ENCODE measurements around the gene MPZL3.

Gene MPZL3, protein sequence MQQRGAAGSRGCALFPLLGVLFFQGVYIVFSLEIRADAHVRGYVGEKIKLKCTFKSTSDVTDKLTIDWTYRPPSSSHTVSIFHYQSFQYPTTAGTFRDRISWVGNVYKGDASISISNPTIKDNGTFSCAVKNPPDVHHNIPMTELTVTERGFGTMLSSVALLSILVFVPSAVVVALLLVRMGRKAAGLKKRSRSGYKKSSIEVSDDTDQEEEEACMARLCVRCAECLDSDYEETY

DNA sequence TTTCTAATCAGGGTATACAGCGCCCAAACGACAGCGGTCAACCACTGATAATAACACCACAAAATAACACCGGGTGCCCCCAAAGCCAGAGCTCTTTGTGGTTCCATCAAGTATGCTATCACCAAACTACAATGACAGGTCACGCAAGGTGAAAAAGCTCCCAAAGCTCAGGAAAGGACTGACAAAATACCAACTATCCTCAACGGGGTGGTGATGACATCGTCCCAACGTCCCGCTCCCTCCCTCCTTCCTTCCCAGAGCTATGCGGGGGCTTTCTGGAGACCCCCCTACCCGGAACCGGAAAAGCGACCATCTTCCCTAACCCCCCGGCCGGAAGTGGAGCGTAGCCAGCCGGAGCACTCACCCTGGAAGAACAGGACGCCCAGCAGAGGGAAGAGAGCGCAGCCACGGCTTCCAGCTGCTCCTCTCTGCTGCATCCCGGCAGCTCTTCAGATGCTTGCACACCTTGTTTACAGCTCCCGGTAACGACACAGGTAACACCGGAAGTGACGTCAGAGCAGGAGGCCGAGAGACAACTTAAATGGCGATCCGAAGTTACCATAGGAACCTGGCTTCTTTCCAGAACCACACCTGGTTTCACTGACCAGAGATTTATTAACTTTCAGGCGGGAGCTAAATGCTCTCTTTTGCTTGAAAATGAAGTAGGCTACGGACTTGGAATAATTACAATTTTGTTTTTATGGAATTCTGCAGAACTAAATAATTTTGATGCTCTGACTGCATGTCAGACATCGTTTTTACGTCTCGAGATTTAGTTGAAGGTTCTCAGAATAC, at the start of gene MPZL3:
Gene MPZL3 (minus strand): TSS at position 508 of the 795 bp plus-strand sequence. CDS start 71 bp downstream, at position 437.
- DNase-seq: peak; percentile 91

- DNase-seq: no peak
Observed at GRCh38 chr11:118301600-118302195, 49.5 kb upstream of the MPZL3 start.

GRCh38 chr11:118295815-118296454, 43.8 kb upstream of the MPZL3 start:
- peak; percentile 79 for DNase-seq

DNA sequence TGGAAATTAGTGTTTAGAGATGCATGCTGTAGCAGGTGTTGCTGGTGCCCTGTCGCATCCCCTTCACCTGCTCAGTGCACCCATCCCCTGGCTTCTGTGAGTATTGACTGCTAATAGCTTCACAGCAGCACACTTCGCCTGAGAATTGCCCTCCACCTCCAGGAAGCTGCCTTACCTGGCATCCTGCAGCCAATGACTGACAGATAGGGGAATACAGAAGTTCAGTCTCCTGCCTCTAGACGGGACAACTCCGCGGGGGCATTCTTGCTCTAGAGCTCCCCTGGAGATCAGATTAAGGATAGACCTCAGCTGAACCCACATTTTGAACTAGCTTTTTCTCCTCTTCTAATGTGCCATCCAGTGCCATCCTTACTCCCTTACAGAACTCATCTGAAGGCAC, 43.0 kb upstream of the MPZL3 start:
- no peak for DNase-seq

- no peak for DNase-seq
Observed at GRCh38 chr11:118294053-118294452, 41.9 kb upstream of the MPZL3 start.

DNA sequence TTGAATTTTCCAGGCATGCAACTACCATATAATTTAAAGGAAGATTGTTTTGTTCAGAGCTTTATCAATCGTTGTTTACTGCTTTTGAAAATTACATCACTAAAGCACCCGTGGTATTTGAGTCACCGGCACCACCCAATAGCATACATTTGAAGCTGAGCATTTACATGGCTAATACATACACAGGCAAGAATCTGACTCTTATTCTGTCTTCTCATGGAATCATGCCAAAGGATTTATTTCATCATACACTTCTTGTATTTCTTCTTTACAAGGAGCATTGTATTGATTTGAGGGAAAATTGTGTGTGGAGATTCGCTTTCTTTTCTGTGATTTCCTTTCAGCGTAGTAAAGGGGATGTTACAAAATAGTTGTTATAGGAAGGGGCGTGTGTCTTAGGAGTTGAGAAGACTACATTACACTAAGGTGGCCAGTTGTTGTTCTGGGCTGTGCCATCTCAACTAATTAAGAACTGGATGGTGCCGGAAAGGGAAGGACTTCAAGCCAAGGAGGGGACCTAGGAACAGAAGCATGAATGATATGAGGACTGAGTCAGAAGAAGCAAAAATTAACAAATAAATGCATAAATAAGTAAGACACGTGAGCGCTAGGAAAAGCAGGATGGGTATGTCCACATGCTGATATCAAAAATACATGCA, 39.4 kb upstream of the MPZL3 start:
- DNase-seq: no peak

- DNase-seq: peak; percentile 65
Observed at GRCh38 chr11:118290923-118291322, 38.8 kb upstream of the MPZL3 start.

- DNase-seq: no peak
Observed at GRCh38 chr11:118289401-118289800, 37.2 kb upstream of the MPZL3 start.

DNA sequence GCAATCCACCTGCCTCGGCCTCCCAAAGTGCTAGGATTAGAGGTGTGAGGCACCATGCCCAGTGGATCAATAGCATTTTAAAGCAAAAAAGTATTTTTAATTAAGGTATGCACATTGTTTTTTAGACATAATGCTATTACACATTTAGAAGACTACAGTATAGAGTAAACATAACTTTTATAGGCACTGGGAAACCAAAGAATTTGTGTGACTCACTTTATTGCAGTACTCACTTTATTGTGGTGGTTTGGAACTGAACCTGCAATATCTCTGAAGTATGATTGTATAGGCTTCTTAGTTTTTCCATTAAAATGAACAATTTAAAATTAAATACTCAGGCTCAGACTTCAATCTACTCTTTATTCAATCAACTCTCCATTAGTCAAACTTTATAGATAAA, 34.8 kb upstream of the MPZL3 start:
- DNase-seq: no peak

GRCh38 chr11:118286545-118286944, 34.4 kb upstream of the MPZL3 start:
- DNase-seq: no peak

- no peak for DNase-seq
Observed at GRCh38 chr11:118283756-118284350, 31.7 kb upstream of the MPZL3 start.

DNA sequence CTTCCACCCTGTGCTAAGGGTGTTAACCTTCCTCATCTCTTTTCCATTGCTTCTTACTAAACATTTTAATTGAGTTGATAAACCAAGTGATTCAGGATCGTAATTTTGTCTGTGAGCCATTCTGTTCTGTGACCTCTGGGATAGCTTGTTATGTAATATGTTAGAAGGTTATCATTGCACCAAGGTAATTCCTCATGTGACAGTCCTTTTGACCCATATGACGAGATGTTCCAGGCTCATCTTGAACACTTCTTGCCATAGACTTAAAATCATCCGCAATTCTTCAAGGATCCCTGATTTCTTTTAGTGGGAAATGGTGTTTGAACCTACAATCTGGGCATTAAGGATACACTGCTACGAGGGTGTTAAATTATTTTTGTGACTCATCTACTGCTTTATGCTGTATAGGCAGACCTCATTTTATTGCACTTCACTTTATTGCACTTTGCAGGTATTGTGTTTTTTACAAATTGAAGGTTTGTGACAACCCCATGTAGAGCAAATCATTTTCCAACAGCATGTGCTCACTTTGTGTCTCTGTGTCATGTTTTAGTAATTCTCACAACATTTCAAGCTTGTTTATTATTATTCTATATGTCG, 31.0 kb upstream of the MPZL3 start:
- no peak for DNase-seq

GRCh38 chr11:118282606-118283005, 30.4 kb upstream of the MPZL3 start:
- DNase-seq: no peak

GRCh38 chr11:118281284-118281683, 29.1 kb upstream of the MPZL3 start:
- DNase-seq: peak; percentile 26

- DNase-seq: no peak
Observed at GRCh38 chr11:118277312-118277711, 25.1 kb upstream of the MPZL3 start.

DNA sequence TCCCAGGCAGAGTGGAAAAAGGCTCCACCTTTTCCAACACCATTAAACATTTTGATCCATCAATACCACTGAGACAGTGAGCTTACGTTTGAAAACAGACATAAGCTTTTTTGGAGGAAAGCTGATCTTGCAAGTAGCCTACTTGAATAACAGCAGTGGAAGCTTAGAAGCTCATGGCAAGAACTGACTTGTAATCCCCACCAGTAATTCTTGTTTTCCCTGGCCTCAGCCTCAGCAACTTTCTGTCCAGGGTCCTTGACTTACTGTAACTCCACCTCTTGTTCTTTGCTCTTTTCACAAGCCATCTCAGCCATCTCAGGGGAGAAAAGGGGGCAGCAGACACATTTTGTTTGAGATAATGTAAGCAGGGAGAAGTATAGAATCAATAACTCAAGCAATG, 24.3 kb upstream of the MPZL3 start:
- DNase-seq: no peak

- no peak for DNase-seq
Observed at GRCh38 chr11:118275176-118275575, 23.0 kb upstream of the MPZL3 start.

- no peak for DNase-seq
Observed at GRCh38 chr11:118274186-118274585, 22.0 kb upstream of the MPZL3 start.

GRCh38 chr11:118272001-118272400, 19.8 kb upstream of the MPZL3 start:
- no peak for DNase-seq

DNA sequence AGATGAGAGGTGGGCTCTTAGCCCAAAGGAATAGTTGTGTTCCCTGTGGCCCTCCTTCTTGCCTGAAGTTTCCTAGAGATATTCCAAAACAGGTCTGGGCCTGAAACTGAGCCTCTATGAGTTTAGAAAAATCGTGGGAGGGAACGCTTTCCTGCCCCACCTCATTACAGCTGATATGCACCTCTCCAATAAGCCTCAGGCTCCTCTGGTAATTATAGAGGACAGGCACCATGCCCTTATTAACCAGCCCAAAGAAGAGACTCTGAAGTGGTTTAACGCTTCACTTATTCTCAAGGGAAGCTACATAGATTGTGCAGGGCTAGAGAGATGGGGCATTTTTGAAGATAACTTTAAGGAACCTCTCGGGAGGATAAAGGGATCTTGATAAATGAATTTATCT, 15.3 kb upstream of the MPZL3 start:
- no peak for DNase-seq

- DNase-seq: no peak
Observed at GRCh38 chr11:118265954-118266353, 13.8 kb upstream of the MPZL3 start.

All from CD4-positive, alpha-beta T cell treated with Interleukin-4 for 4 hours (primary cell).